Right lobe of liver (tissue), 4 donors: Measurements from ENCODE around the gene SLC35G1.

ENCODE experiments used
- CTCF ChIP-seq, 4 donors: fragments of 200-600 bp in 3 of 4; fragments of 450-650 bp in 1 of 4; IDR thresholded peaks; one replicate each; pipeline versions ENCODE4 v1.5.1 to v1.8.0; 2016 to 2022; ENCODE audit warnings: antibody characterized with exemption in 4 of 4, mild to moderate bottlenecking in 2 of 4
- POLR2A ChIP-seq: fragments of 450-650 bp; IDR thresholded peaks from one replicate; pipeline ENCODE4 v1.6.1; 2017; ENCODE audit warnings: antibody characterized with exemption, mild to moderate bottlenecking
- donor health status: DM: no; HTN: no; CAD: no.
- donor health status: DM: no; HTN: no; CAD: no.
- donor health status: DM: no; HTN: yes; CAD: no.

- no peak for TF ChIP-seq CTCF (IDR thresholded peaks at IDR 0.05)
- no peak for TF ChIP-seq POLR2A
These were observed 53.7 kb downstream of the SLC35G1 start for GRCh38 chr10:93947524-93947923.
